ENCODE measurements around the gene RPL14.
"Not testable (repeated sequence)": the region's sequence is repeated elsewhere in the genome, so short reads cannot be mapped to it uniquely, and the experiment has no call there.

Gene RPL14

GRCh38 chr3:40456940-40457823 is at the start of gene RPL14:
TSS of gene RPL14 (plus strand) at chr3:40457339. CDS start at chr3:40457472, 133 bp downstream.
- DNase-seq (ENCODE audit: low read depth): peak; percentile 93

DNA sequence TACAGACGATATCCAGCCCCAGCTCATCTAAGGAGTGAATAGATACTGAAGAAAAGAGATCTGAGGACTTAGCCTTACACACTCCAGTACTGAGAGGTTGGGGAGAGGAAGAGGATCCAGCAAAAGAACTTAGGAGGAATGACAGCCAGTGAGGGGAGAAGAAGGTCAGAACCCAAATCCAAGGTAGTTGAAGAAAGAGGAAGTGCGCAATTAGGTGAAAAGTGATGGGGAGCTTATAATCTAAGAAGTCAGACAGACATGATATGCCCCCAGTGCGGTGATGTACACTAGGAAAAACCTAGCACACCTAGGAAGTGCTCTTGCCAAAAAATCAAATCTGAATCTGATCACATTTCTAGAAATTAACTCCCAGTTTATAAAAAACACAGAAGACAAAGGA is 49.5 kb upstream of the RPL14 start:
- DNase-seq (ENCODE audit: low read depth): no peak

GRCh38 chr3:40414270-40414669 is 42.9 kb upstream of the RPL14 start:
- no peak for DNase-seq (ENCODE audit: low read depth)

- DNase-seq (ENCODE audit: low read depth): no peak
Measured at GRCh38 chr3:40417845-40418543, 39.1 kb upstream of the RPL14 start.

DNA sequence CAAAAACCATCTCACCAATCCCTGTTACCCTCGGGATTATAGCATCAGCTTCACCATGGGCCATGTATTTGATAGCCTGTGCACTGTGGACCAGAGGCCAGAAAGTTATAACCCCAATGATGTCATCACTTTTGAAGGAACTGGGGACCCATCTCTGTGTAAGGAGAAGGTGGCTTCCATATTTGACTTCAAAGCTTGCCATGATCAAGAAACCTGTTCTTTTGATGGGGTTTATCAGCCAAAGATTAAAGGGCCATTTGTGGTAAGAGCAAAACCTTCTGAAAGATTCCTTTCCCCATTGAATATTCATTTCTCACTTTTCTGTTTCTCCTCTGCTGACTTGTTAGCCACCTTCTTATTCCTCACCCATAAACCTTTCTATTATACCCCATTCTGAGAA is 34.3 kb upstream of the RPL14 start:
- DNase-seq (ENCODE audit: low read depth): no peak

DNA sequence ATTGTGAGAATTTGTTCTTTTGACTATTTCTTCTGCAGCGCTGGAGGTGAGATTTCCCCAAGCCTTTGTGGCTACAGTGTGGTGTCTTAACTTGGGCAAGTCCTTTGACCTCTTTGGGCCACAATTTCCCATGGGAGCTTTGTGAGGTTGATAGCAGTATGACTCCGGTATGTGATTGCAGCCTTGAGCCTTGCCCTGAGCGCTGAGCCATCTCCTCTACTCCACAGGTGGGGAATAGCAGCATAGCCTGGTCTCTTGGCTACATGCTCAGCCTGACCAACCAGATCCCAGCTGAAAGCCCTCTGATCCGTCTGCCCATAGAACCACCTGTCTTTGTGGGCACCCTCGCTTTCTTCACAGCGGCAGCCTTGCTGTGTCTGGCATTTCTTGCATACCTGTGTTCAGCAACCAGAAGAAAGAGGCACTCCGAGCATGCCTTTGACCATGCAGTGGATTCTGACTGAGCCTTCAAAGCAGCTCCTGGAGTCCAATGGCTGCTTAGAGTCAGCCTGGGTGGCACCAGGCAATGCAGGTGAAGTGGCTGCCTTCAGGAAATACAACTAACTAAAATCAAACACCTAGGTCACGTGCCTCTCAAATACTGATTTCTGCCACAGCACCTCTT is 30.0 kb upstream of the RPL14 start:
- DNase-seq (ENCODE audit: low read depth): no peak

GRCh38 chr3:40432793-40433192 is 24.3 kb upstream of the RPL14 start:
- DNase-seq (ENCODE audit: low read depth): no peak

GRCh38 chr3:40437889-40438288 is 19.2 kb upstream of the RPL14 start:
- DNase-seq (ENCODE audit: low read depth): no peak

GRCh38 chr3:40445062-40445461 is 12.1 kb upstream of the RPL14 start:
- DNase-seq (ENCODE audit: low read depth): no peak

DNA sequence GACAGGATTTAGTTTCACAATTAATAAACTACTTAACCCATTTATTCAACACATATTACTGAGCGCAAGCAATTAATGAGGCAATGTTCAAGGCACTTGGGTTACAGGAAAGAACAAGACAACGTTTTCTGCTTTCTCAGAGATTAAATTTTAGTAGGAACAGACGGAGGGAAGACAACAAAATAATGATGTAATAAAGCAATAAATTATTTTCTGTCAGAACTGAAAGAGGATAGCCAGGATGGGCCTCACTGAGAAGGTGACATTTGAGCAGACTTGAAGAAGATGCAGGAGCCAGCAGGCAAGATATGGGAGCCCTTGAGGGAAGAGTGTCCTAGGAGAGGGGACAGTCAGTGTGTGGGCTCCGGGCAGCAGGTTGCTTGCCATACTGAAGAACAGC is 11.3 kb upstream of the RPL14 start:
- no peak for DNase-seq (ENCODE audit: low read depth)

GRCh38 chr3:40450438-40450837 is 6.7 kb upstream of the RPL14 start:
- no peak for DNase-seq (ENCODE audit: low read depth)

DNA sequence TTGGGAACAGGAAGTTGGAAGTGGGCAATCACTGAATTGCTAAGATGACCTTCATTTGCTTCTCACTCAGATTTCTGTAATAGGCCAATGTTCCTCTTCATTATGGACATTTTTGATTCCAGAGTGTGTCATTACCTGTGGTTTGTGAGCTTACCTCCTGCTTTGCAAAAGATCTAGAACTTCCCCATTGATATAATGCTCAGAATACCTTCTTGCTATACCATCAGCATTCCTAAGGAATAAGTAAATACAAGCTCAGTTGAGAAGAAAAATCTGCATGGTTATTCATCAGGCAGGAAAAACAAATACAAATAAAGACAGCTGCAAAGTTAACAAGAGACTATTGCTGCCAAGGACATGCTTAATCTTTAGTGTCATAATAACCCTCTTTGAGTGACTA is 5.6 kb upstream of the RPL14 start:
- no peak for DNase-seq (ENCODE audit: low read depth)

DNA sequence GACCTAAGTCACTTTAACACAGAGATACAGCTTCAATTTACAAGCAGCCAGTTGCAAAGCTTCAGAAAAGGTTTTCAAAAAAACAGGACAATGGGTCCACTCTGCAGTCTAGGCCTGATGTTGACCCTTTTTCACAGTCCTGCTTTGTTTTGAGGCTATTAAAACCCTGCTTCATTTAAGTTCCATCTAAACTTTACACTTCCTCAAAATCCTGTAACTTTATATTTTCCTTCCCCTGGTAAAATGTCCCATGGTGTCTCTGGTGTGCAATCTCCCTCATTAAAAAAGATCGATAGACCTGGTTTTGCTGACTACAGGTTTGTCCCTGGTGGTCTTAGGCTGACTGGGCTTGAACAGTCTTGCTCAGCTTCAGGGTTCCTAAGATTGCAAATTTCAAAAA is 5.1 kb upstream of the RPL14 start:
- no peak for DNase-seq (ENCODE audit: low read depth)

- no peak for DNase-seq (ENCODE audit: low read depth)
Measured at GRCh38 chr3:40452562-40452875, 4.6 kb upstream of the RPL14 start.

DNA sequence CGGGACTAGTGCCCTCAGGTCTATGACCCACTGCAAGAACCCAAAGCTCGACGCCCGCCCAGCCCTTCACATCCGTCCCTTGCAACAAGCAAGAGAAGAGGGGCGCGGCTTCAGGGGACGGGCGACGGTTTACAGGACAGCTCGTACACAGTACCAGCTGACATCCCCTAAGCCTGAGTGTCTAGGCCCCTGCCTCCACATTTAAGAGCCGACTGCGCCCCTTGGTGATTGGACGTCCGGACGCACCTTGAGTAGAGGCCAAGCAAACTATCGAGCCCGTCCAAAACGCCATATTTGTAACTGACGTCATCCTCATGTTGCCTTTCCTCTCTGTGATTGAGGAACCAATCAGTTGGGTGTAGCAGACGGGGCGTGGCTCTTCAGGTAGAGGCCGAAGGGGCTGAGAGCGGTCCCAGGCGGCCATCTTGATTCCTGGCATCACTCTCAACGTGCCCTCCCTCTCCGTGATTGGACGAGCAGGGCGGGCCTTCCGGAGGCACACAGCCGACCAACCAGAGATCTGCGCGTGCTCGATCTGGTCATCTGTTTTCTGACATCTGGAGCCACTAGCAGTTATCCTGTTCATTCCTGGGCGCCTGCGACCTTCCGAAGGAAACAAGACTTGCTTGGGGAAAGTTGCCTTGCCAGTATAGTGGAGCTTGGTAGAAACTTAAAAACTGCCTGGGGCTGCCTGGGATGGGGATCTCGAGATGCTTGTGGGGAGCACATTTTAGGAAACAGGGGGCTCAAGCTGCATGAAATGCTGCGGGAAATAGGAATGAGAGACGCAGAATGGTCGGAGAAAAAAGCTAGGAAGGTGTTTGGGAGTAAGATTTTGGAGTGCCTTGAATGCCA is 4.0 kb upstream of the RPL14 start:
- DNase-seq (ENCODE audit: low read depth): peak; percentile 93

DNA sequence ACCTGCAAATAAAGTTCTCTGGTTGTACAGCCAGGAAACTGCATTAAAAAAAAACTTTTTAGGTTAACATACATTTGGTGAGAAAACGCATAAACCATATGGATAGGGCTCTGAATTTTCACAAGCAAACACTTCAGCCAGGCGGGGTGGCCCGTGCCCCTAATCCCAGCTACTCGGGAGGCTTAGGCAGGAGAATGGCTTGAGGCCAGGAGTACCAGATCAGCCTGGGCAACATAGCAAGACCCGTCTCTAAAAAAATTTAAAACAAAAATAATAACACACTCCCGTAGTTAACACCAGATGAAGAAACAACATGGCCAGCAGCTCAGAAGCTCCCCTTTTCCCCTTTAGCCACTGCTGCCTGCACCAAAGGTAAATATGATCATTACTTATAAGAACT is 3.2 kb upstream of the RPL14 start:
- no peak for DNase-seq (ENCODE audit: low read depth)

DNA sequence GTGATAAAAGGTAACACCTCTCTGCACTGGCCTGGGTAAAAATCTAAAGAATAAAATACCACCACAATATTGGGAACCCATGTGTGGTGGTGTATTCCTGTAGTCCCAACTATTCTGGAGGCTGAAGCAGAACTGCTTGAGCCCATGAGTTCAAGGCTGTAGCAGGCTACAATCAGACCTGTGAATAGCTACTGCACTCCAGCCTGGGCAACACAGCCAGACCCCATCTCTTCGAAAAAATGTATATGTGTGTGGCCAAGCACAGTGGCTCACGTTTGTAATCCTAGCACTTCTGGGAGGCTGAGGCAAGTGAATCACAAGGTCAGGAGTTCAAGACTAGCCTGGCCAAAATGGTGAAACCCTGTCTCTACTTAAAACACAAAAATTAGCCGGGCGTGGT is 1.8 kb upstream of the RPL14 start:
- no peak for DNase-seq (ENCODE audit: low read depth)

GRCh38 chr3:40456279-40456939 is 730 bp upstream of the RPL14 start:
- DNase-seq (ENCODE audit: low read depth): no peak

- DNase-seq (ENCODE audit: low read depth): no peak
Measured at GRCh38 chr3:40458473-40458872, 1.3 kb downstream of the RPL14 start.

DNA sequence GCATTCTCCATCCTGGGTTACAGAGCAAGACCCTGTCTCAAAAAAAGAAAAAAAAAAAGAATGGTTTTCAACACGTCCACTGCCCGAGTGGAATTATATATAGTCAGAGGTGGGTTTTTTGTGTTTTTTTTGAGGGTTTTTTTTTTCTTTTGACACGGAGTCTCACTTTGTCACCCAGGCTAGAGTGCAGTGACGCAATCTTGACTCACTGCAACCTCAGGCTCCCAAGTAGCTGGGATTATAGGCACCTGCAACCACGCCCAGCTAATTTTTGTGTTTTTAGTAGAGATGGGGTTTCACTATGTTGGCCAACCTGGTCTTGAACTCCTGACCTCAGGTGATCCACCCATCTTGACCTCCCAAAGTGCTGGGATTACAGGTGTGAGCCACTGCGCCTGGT is 3.3 kb downstream of the RPL14 start:
- not testable (repeated sequence) for DNase-seq (ENCODE audit: low read depth)

DNA sequence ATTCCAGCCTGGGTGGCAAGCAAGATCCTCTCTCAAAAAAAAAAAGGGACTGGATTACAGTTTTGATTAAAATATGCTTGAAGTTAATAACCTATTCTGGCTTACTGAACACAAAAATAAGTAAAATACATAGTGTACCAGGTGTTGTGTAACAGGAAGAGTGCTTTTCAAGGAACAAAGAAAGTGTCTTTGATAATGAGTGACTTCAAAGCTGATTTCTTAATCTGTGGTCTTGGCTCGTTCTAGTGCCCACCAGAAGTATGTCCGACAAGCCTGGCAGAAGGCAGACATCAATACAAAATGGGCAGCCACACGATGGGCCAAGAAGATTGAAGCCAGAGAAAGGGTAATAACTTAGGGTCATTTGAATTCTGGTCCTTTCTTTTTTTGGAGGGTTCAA is 4.0 kb downstream of the RPL14 start:
- DNase-seq (ENCODE audit: low read depth): no peak

GRCh38 chr3:40462838-40463237 is 5.7 kb downstream of the RPL14 start:
- not testable (repeated sequence) for DNase-seq (ENCODE audit: low read depth)

Data from stimulated activated CD8-positive, alpha-beta memory T cell treated with anti-CD3 and anti-CD28 coated beads, Interleukin-4, amount 100 ng/mL, for 24 hours (primary cell).